Epidermal melanocyte (primary cell): Measurements from ENCODE around the gene RPL27A.
"Not testable (repeated sequence)": the region's sequence is repeated elsewhere in the genome, so short reads cannot be mapped to it uniquely, and the experiment has no call there.

ENCODE experiments used
- DNase-seq: peaks from one replicate; pipeline ENCODE4 v3.0.0; 2011; ENCODE audit warnings: low spot score; ENCODE audit not compliant: insufficient read length

RPL27A gene

GRCh38 chr11:8682303-8683114, at the start of gene RPL27A, which contains the start of gene TRIM66:
TSS of gene RPL27A (plus strand) at chr11:8682792. CDS start at chr11:8682814, 22 bp downstream.
TSS of gene TRIM66 (minus strand) at chr11:8682665. CDS start at chr11:8672274, 10,391 bp downstream.
- DNase-seq: no peak

- no peak for DNase-seq
Observed at GRCh38 chr11:8634498-8634897, 48.1 kb upstream of the RPL27A start.

GRCh38 chr11:8636127-8636526, 46.5 kb upstream of the RPL27A start:
- DNase-seq: no peak

- DNase-seq: no peak
Observed at GRCh38 chr11:8638300-8638699, 44.3 kb upstream of the RPL27A start.

- no peak for DNase-seq
Observed at GRCh38 chr11:8639655-8640054, 42.9 kb upstream of the RPL27A start.

- DNase-seq: no peak
Observed at GRCh38 chr11:8640267-8640906, 42.2 kb upstream of the RPL27A start.

GRCh38 chr11:8641332-8641731, 41.3 kb upstream of the RPL27A start:
- no peak for DNase-seq

GRCh38 chr11:8642196-8642841, 40.3 kb upstream of the RPL27A start:
- DNase-seq: no peak

- DNase-seq: no peak
Observed at GRCh38 chr11:8646873-8647272, 35.7 kb upstream of the RPL27A start.

GRCh38 chr11:8649361-8649760, 33.2 kb upstream of the RPL27A start:
- no peak for DNase-seq

- no peak for DNase-seq
Observed at GRCh38 chr11:8650401-8650990, 32.1 kb upstream of the RPL27A start.

- DNase-seq: no peak
Observed at GRCh38 chr11:8652140-8652539, 30.5 kb upstream of the RPL27A start.

- no peak for DNase-seq
Observed at GRCh38 chr11:8654503-8654902, 28.1 kb upstream of the RPL27A start.

- no peak for DNase-seq
Observed at GRCh38 chr11:8656291-8656690, 26.3 kb upstream of the RPL27A start.

GRCh38 chr11:8658321-8659057, 24.1 kb upstream of the RPL27A start:
- DNase-seq: no peak

- no peak for DNase-seq
Observed at GRCh38 chr11:8661001-8661795, 21.4 kb upstream of the RPL27A start.

GRCh38 chr11:8665222-8665621, 17.4 kb upstream of the RPL27A start:
- no peak for DNase-seq

GRCh38 chr11:8670081-8670480, 12.5 kb upstream of the RPL27A start:
- not testable (repeated sequence) for DNase-seq

- DNase-seq: peak; percentile 40
Observed at GRCh38 chr11:8671193-8671612, 11.4 kb upstream of the RPL27A start.

GRCh38 chr11:8671651-8672062, 10.9 kb upstream of the RPL27A start:
- DNase-seq: no peak
